ENCODE measurements around the gene IRF5.

GRCh38 chr7:128890306-128891109 is 47.2 kb upstream of the IRF5 start:
- TF ChIP-seq, protein P1, sequence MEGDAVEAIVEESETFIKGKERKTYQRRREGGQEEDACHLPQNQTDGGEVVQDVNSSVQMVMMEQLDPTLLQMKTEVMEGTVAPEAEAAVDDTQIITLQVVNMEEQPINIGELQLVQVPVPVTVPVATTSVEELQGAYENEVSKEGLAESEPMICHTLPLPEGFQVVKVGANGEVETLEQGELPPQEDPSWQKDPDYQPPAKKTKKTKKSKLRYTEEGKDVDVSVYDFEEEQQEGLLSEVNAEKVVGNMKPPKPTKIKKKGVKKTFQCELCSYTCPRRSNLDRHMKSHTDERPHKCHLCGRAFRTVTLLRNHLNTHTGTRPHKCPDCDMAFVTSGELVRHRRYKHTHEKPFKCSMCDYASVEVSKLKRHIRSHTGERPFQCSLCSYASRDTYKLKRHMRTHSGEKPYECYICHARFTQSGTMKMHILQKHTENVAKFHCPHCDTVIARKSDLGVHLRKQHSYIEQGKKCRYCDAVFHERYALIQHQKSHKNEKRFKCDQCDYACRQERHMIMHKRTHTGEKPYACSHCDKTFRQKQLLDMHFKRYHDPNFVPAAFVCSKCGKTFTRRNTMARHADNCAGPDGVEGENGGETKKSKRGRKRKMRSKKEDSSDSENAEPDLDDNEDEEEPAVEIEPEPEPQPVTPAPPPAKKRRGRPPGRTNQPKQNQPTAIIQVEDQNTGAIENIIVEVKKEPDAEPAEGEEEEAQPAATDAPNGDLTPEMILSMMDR (IDR thresholded peaks at IDR 0.05) = peak in 1 of 6 experiments; percentile 11
- TF ChIP-seq POLR2A (IDR thresholded peaks at IDR 0.05) = peak in 1 of 4 donors; percentile 28
